IMR-90 (cell line): ENCODE results near the gene INTS11. TPM values are rescaled to one million over a fixed set of nuclear protein-coding genes. Genes with fewer than 3 reads are reported as not detected.

ENCODE experiments used
- ATAC-seq: fragments of 200-7000 bp; cut with Tn5 transposase; 2 replicates; pipeline ENCODE4 v1.9.1; 2020; ENCODE audit warnings: low read depth, mild to moderate bottlenecking, moderate library complexity
- BruUV-seq: library from RNA; stranded (reverse); fragments of 400-500 nt; replicated peaks from 2 replicates; lab custom pipeline; 2021; lab: Mats Ljungman, UMichigan
- CTCF ChIA-PET: fragments of 300-600 bp; formaldehyde crosslinking; extraction: SDS; loops from one replicate; lab custom pipeline; 2021; ENCODE audit warnings: antibody characterized with exemption; lab: Yijun Ruan, JAX
- POLR2A ChIA-PET: fragments of 300-600 bp; sonication (Branson Sonifier 250); formaldehyde crosslinking; loops from one replicate; lab custom pipeline; 2022; ENCODE audit warnings: antibody characterized with exemption; ENCODE audit not compliant: unreplicated experiment; lab: Charles Lee
- DNase-seq: peaks from one replicate; pipeline ENCODE4 v3.0.0; 2013
- H2AFZ ChIP-seq: replicated peaks from 2 replicates; pipeline ENCODE3; 2013; ENCODE audit warnings: low read length, mild to moderate bottlenecking; ENCODE audit not compliant: poor library complexity
- H2AK5ac ChIP-seq: 2 replicates; pipeline ENCODE4 v1.6.1; 2013; ENCODE audit warnings: low read depth, low read length, inconsistent platforms
- H2AK9ac ChIP-seq: replicated peaks from 2 replicates; pipeline ENCODE3; 2013; ENCODE audit warnings: mild to moderate bottlenecking, low read depth, low read length, moderate library complexity; ENCODE audit not compliant: poor library complexity
- H2BK120ac ChIP-seq: 2 replicates; pipeline ENCODE4 v1.6.1; 2013; ENCODE audit warnings: low read depth, low read length, inconsistent platforms
- H2BK15ac ChIP-seq: 3 replicates; pipeline ENCODE4 v1.6.1; 2013; ENCODE audit warnings: low read depth, low read length, inconsistent platforms
- H2BK20ac ChIP-seq: 2 replicates; pipeline ENCODE4 v1.6.1; 2013; ENCODE audit warnings: low read depth, mild to moderate bottlenecking, inconsistent platforms, low read length, moderate library complexity
- H2BK5ac ChIP-seq: 2 replicates; pipeline ENCODE4 v1.6.1; 2013; ENCODE audit warnings: mild to moderate bottlenecking, low read depth, low read length, inconsistent platforms; ENCODE audit not compliant: poor library complexity, severe bottlenecking
- H3K14ac ChIP-seq: replicated peaks from 2 replicates; pipeline ENCODE4 v1.6.1; 2013; ENCODE audit warnings: low read depth, low read length, inconsistent platforms
- H3K18ac ChIP-seq: 2 replicates; pipeline ENCODE4 v1.6.1; 2013; ENCODE audit warnings: low read depth, low read length, control low read depth
- H3K23ac ChIP-seq: 2 replicates; pipeline ENCODE4 v1.6.1; 2013; ENCODE audit warnings: low read depth, low read length, inconsistent platforms
- H3K27ac ChIP-seq: 2 replicates; pipeline ENCODE4 v1.5.1; 2013; ENCODE audit warnings: mild to moderate bottlenecking, control low read depth, low read length; ENCODE audit not compliant: insufficient read depth
- H3K27me3 ChIP-seq: 2 replicates; pipeline ENCODE4 v1.6.1; 2013; ENCODE audit warnings: low read length; ENCODE audit not compliant: control insufficient read depth, insufficient read depth
- H3K36me3 ChIP-seq: 2 replicates; pipeline ENCODE4 v1.6.1; 2013; ENCODE audit warnings: low read length, mixed read lengths; ENCODE audit not compliant: control insufficient read depth, insufficient read depth
- H3K4ac ChIP-seq: 2 replicates; pipeline ENCODE4 v1.6.1; 2013; ENCODE audit warnings: low read depth, low read length, inconsistent platforms
- H3K4me1 ChIP-seq: 2 replicates; pipeline ENCODE4 v1.6.1; 2013; ENCODE audit warnings: low read length, mixed read lengths; ENCODE audit not compliant: control insufficient read depth, insufficient read depth
- H3K4me2 ChIP-seq: 2 replicates; pipeline ENCODE4 v1.6.1; 2013; ENCODE audit warnings: low read depth, mild to moderate bottlenecking, control low read depth, low read length, moderate library complexity
- H3K4me3 ChIP-seq: 2 replicates; pipeline ENCODE4 v1.5.1; 2013; ENCODE audit warnings: low read depth, mild to moderate bottlenecking, control low read depth, low read length, moderate library complexity; ENCODE audit not compliant: insufficient read depth
- H3K56ac ChIP-seq: 2 replicates; pipeline ENCODE4 v1.6.1; 2013; ENCODE audit warnings: low read length, inconsistent platforms; ENCODE audit not compliant: insufficient read depth; ENCODE audit errors: extremely low read depth
- H3K79me1 ChIP-seq, 2 experiments: 2 replicates each; pipeline ENCODE4 v1.6.1; 2013; ENCODE audit warnings: low read length in 2 of 2, inconsistent platforms in 1 of 2, low read depth in 1 of 2
- H3K9ac ChIP-seq: 2 replicates; pipeline ENCODE4 v1.6.1; 2013; ENCODE audit warnings: low read depth, low read length, control low read depth
- H3K9me1 ChIP-seq: 2 replicates; pipeline ENCODE4 v1.6.1; 2013; ENCODE audit warnings: low read length, inconsistent platforms; ENCODE audit not compliant: insufficient read depth
- H3K9me3 ChIP-seq: 2 replicates; pipeline ENCODE4 v1.6.1; 2013; ENCODE audit warnings: low read length; ENCODE audit not compliant: control insufficient read depth, insufficient read depth
- H4K20me1 ChIP-seq: 2 replicates; pipeline ENCODE4 v1.6.1; 2013; ENCODE audit warnings: low read length, inconsistent platforms; ENCODE audit not compliant: insufficient read depth
- H4K5ac ChIP-seq: 2 replicates; pipeline ENCODE4 v1.6.1; 2013; ENCODE audit warnings: mild to moderate bottlenecking, low read depth, low read length, control low read depth
- H4K8ac ChIP-seq, 2 experiments: 2 replicates each; pipeline ENCODE4 v1.6.1; 2013; ENCODE audit warnings: low read depth in 2 of 2, low read length in 2 of 2, control low read depth in 1 of 2, inconsistent platforms in 1 of 2
- H4K91ac ChIP-seq: 2 replicates; pipeline ENCODE4 v1.6.1; 2013; ENCODE audit warnings: low read depth, low read length, inconsistent platforms; ENCODE audit not compliant: insufficient read depth
- NFE2L2 ChIP-seq: fragments of 150-350 bp; IDR thresholded peaks from 2 replicates; pipeline ENCODE4 v1.6.1; 2016; ENCODE audit warnings: low read depth, mild to moderate bottlenecking, low read length
- RFX5 ChIP-seq: IDR thresholded peaks from 2 replicates; pipeline ENCODE4 v1.8.0; 2012; ENCODE audit warnings: low read depth, mild to moderate bottlenecking, low read length, moderate library complexity
- SMC3 ChIP-seq: fragments of 150-350 bp; IDR thresholded peaks from 2 replicates; pipeline ENCODE4 v1.6.1; 2016; ENCODE audit warnings: low read depth, mild to moderate bottlenecking, antibody characterized with exemption, low read length, moderate library complexity
- WGBS, 2 experiments: methylation state at CpG; one replicate each; pipeline versions ENCODE4 v1.1.5 to v1.1.7; 2013; ENCODE audit warnings: missing lambda C conversion rate in 2 of 2; ENCODE audit not compliant: insufficient read length in 1 of 2; ENCODE audit errors: extremely low coverage in 2 of 2; 5-methylcytosine and 5-hydroxymethylcytosine counted together
- dilution Hi-C: fragments of 300-500 bp; cut with HindIII; formaldehyde crosslinking; loops from one replicate; pipeline ENCODE4 v1.14.3; 2018; ENCODE audit warnings: low sequenced_read_pairs; ENCODE audit not compliant: unreplicated experiment
- in situ Hi-C: fragments of 300-500 bp; cut with MboI; formaldehyde crosslinking; loops from 3 replicates; pipeline ENCODE4 v1.14.3; 2019; ENCODE audit warnings: low sequenced_read_pairs, inconsistent platforms, mixed read lengths
- intact Hi-C: fragments of 100-400 bp; cut with micrococcal nuclease; formaldehyde crosslinking; loops from 2 replicates; pipeline ENCODE4 v1.10.0; 2022
- polyA plus RNA-seq, 3 experiments: library from polyadenylated mRNA; depleted of rRNA; stranded (reverse); fragments of >200 nt; gene quantifications; 2 replicates each; pipeline ENCODE4 v1.2.3, GENCODE V29; 2012; ENCODE audit warnings: low replicate concordance in 1 of 3
- total RNA-seq: library from RNA; depleted of rRNA; stranded (reverse); fragments of >200 nt; gene quantifications from 2 replicates; pipeline ENCODE4 v1.2.3, GENCODE V29; 2012
- TF ChIP-seq, protein P1 (sequence below): fragments of 150-350 bp; IDR thresholded peaks from 2 replicates; pipeline ENCODE4 v1.6.1; 2017; ENCODE audit warnings: mild to moderate bottlenecking, antibody characterized with exemption, low read length, low read depth

INTS11 gene
- total and polyA plus RNA-seq, 2 of the 4 experiments (the other 2 are of a cell fraction) = 56.1 to 123 TPM

DNA sequence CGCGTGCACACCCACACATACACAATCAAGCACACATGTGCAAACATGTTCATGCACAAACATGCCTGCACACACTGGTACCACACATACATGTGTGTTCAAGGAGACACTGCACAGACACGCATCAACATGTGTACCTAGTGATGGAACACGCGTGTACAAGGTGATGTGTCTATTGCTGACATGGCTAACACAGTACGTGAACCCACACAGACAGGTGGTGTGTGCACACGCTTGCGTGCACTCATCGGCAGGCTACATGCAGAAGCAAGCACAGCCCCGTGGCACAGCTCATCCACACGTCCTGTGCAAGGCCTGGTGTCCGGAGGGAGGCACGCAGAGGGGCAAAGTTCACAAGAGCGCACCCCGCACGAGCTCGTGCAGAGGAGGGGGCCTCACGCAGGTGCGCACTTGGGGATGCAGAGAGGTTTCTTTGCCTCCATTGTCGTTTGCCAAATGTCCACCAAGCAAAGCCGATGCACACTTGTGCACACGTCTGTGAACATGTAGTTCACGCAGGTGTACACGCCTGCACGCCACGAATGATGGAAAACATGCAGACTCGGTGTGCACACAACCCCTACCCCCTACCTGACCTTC, 17.7 kb downstream of the INTS11 start:
- Histone ChIP-seq H3K79me1 (peaks cover 6 to 62% of the 10 kb centered on the region in 2 experiments; a peak in 3 of 4 replicates), H4K8ac (peak overlapping the region in 1 of 2 experiments; percentile 5; a peak in 1 of 4 replicates), H4K20me1 (peaks cover 45% of the 10 kb centered on the region), H3K36me3 (peaks cover 19% of the 10 kb centered on the region), H3K18ac (0 out of 2 replicates have a peak overlapping the region, but pooled peaks have one; percentile 25), H3K9me1 (peaks cover 3% of the 10 kb centered on the region), H2BK15ac (no peak overlapping the region), H2BK120ac (no peak overlapping the region), H3K4me1 (peaks cover 31% of the 10 kb centered on the region), H3K4ac (peak overlapping the region; percentile 90), H2AK9ac (peak overlapping the region; percentile 97), H4K5ac (no peak overlapping the region), H2AK5ac (peak overlapping the region; percentile 91), H3K23ac (peak overlapping the region; percentile 94), H2BK5ac (peak overlapping the region; percentile 79), H3K14ac (peak overlapping the region; percentile 61), H3K4me2 (peak overlapping the region; percentile 100), H3K4me3 (peak overlapping the region; percentile 93), H3K27me3 (no peaks in the 10 kb centered on the region), H3K9ac (peak overlapping the region; percentile 91), H3K9me3 (no peaks in the 10 kb centered on the region), H2AFZ (peak overlapping the region; percentile 97), H3K56ac (peak overlapping the region; percentile 38; the same call in 1 of the 2 replicates), H3K27ac (peak overlapping the region; percentile 89), H4K91ac (peak overlapping the region; percentile 76), H2BK20ac (no peak overlapping the region)
- 39% methylated on average over 24 of the region's 27 CpGs; no CpG with 5 or more reads in 1 of the 2 experiments for WGBS, 2 experiments
- TF ChIP-seq RFX5 (no peak), NFE2L2 (no peak), SMC3 (no peak)
- TF ChIP-seq, protein P1, sequence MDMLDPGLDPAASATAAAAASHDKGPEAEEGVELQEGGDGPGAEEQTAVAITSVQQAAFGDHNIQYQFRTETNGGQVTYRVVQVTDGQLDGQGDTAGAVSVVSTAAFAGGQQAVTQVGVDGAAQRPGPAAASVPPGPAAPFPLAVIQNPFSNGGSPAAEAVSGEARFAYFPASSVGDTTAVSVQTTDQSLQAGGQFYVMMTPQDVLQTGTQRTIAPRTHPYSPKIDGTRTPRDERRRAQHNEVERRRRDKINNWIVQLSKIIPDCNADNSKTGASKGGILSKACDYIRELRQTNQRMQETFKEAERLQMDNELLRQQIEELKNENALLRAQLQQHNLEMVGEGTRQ = no peak
- dilution Hi-C loops = no loop called here
- intact Hi-C loops = loop anchor here (5.0 kb wide), 2 partner anchors 51 to 184 kb away; partner anchors contain the start of gene MXRA8
- no peak for DNase-seq
- in situ Hi-C loops = no loop called here
- POLR2A ChIA-PET = no interaction called here
- no peak for ATAC-seq
- CTCF ChIA-PET = no interaction called here
- no TSS peak for BruUV-seq
